ENCODE measurements around the gene SLC17A7.

The SLC17A7 gene

DNA sequence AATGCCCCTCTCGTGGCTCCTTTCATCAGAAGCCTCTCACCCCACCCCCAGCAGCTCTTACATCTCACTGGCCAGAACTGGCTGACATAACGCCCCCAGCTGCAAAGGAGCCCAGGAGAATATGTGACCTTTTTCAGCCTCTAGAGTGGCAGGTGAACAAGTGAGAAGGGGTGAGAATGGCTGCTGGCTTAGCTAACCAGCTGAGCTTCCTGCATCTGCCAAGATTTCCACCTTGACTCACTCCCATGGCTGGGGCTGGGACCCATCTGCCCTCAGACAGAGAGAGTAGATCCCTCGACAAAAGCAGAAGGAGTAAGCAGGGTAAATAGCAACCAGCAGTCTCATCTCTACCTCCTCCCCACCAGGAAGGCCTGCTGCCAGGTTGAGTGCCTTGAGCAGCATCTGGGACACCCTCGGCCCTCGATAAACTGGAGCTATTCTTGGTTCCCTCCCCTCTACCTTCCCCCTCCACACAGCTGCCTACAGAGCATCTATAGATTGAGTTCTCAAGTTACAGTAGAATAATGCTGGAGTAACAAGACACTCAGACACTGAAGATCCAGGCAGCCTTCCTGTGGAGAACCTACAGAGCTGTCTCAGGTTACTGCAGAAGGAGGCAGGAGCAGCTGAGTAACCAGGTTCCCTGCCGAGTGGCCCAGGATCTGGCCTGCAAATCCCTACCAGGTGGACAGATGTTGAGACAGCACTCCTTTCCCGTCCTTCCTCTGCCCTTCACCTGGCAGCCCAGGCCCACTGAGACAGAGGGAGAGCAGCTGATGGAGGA is 37.7 kb downstream of the SLC17A7 start:
- Histone ChIP-seq H3K4me3 (ENCODE audit: low read depth, low read length) (no peak overlapping the region), H3K36me3 (ENCODE audit: control insufficient read depth in 2 of 2, insufficient read depth in 1 of 2, low read length in 2 of 2) (no peaks in the 10 kb centered on the region), H3K27ac (ENCODE audit: extremely low read depth, low read depth, low read length) (peak overlapping the region; percentile 74), H3K9me3 (ENCODE audit: control insufficient read depth, insufficient read depth, low read depth, low read length) (no peaks in the 10 kb centered on the region), H3K4me1 (ENCODE audit: control insufficient read depth, insufficient read depth, low read length) (peaks cover 10% of the 10 kb centered on the region)
- ChIA-PET POLR2A (interaction anchor here (0.5 to 1.8 kb wide), 7 partner anchors 12 to 272 kb away, joined by 3 to 9 read pairs (median 3); partner anchors contain the start of gene ALDH16A1), CTCF (interaction anchor here (0.5 to 1.3 kb wide), 6 partner anchors 10 to 275 kb away, joined by 3 to 5 read pairs (median 4); no protein-coding TSS in a partner anchor)
- no peak for TF ChIP-seq ZNF624 (tag by site-specific recombination; IDR thresholded peaks at IDR 0.05)
- TF ChIP-seq ZNF10 (tag by site-specific recombination; IDR thresholded peaks at IDR 0.05): 0 out of 2 replicates have a peak, but pooled peaks have one; percentile 27
- peak; percentile 63 for TF ChIP-seq ZNF610 (tag by site-specific recombination; IDR thresholded peaks at IDR 0.05; ENCODE audit: borderline replicate concordance)
- TF ChIP-seq, protein P1, sequence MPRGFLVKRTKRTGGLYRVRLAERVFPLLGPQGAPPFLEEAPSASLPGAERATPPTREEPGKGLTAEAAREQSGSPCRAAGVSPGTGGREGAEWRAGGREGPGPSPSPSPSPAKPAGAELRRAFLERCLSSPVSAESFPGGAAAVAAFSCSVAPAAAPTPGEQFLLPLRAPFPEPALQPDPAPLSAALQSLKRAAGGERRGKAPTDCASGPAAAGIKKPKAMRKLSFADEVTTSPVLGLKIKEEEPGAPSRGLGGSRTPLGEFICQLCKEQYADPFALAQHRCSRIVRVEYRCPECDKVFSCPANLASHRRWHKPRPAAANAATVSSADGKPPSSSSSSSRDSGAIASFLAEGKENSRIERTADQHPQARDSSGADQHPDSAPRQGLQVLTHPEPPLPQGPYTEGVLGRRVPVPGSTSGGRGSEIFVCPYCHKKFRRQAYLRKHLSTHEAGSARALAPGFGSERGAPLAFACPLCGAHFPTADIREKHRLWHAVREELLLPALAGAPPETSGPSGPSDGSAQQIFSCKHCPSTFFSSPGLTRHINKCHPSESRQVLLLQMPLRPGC (tag by site-specific recombination; IDR thresholded peaks at IDR 0.05): no peak
- TF ChIP-seq ZNF248 (tag by site-specific recombination; IDR thresholded peaks at IDR 0.05): no peak
- no peak for TF ChIP-seq ZNF555 (tag by site-specific recombination; conservative IDR thresholded peaks at IDR 0.05)
- no peak for TF ChIP-seq KLF7 (tag by site-specific recombination; IDR thresholded peaks at IDR 0.05; ENCODE audit: borderline replicate concordance)
- TF ChIP-seq ZNF623 (tag by site-specific recombination; IDR thresholded peaks at IDR 0.05): no peak
- no peak for TF ChIP-seq ZNF26 (tag by site-specific recombination; IDR thresholded peaks at IDR 0.05)
- peak; percentile 97 for TF ChIP-seq TRIM28 (IDR thresholded peaks at IDR 0.05; ENCODE audit: borderline replicate concordance, low read length)
- TF ChIP-seq KLF8 (tag by site-specific recombination; IDR thresholded peaks at IDR 0.05): peak; percentile 76
- TF ChIP-seq EGR2 (tag by site-specific recombination; IDR thresholded peaks at IDR 0.05; ENCODE audit: low read depth): peak; percentile 55
- TF ChIP-seq ZFHX2 (tag by site-specific recombination; conservative IDR thresholded peaks at IDR 0.05): peak; percentile 55
- no peak for TF ChIP-seq ZNF211 (tag by site-specific recombination; IDR thresholded peaks at IDR 0.05; ENCODE audit: low read depth)
- peak; percentile 64 for TF ChIP-seq ZNF692 (tag by site-specific recombination; IDR thresholded peaks at IDR 0.05)
- TF ChIP-seq FEZF1 (tag by site-specific recombination; IDR thresholded peaks at IDR 0.05): peak; percentile 32
- peak; percentile 88 for TF ChIP-seq MZF1 (tag by site-specific recombination; IDR thresholded peaks at IDR 0.05; ENCODE audit: borderline replicate concordance)
- TF ChIP-seq ZNF341 (tag by site-specific recombination; IDR thresholded peaks at IDR 0.05; ENCODE audit: low read depth): peak; percentile 96
- peak; percentile 82 for TF ChIP-seq ZNF660 (tag by site-specific recombination; IDR thresholded peaks at IDR 0.05)
- peak; percentile 51 for TF ChIP-seq ZNF629 (tag by site-specific recombination; IDR thresholded peaks at IDR 0.05)
- peak; percentile 91 for TF ChIP-seq IKZF3 (tag by site-specific recombination; IDR thresholded peaks at IDR 0.05)
- TF ChIP-seq WT1 (tag by site-specific recombination; IDR thresholded peaks at IDR 0.05): peak; percentile 55; the same call in 1 of the 2 replicates
- TF ChIP-seq ZNF37A (tag by site-specific recombination; IDR thresholded peaks at IDR 0.05): no peak
- TF ChIP-seq ZNF561 (tag by site-specific recombination; IDR thresholded peaks at IDR 0.05; ENCODE audit: borderline replicate concordance): peak; percentile 79; the same call in 1 of the 2 replicates
- TF ChIP-seq PRDM10 (tag by site-specific recombination; IDR thresholded peaks at IDR 0.05): 0 out of 2 replicates have a peak, but pooled peaks have one; percentile 56
- TF ChIP-seq, protein P2, sequence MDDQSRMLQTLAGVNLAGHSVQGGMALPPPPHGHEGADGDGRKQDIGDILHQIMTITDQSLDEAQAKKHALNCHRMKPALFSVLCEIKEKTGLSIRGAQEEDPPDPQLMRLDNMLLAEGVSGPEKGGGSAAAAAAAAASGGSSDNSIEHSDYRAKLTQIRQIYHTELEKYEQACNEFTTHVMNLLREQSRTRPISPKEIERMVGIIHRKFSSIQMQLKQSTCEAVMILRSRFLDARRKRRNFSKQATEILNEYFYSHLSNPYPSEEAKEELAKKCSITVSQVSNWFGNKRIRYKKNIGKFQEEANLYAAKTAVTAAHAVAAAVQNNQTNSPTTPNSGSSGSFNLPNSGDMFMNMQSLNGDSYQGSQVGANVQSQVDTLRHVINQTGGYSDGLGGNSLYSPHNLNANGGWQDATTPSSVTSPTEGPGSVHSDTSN (CRISPR knock-in tag; IDR thresholded peaks at IDR 0.05): 0 out of 2 replicates have a peak, but pooled peaks have one; percentile 51
- TF ChIP-seq ZNF335 (tag by site-specific recombination; conservative IDR thresholded peaks at IDR 0.05): peak; percentile 61
- peak; percentile 96 for TF ChIP-seq ZNF600 (tag by site-specific recombination; IDR thresholded peaks at IDR 0.05)
- no peak for TF ChIP-seq ZNF133 (tag by site-specific recombination; IDR thresholded peaks at IDR 0.05)

Data from HEK293 (cell line).